Activated CD8-positive, alpha-beta memory T cell treated with anti-CD3 and anti-CD28 coated beads, Interleukin-2, amount 50 U/mL, for 1 hour (primary cell): Measurements from ENCODE around the gene TUBA1B.
"Not testable (repeated sequence)": the region's sequence is repeated elsewhere in the genome, so short reads cannot be mapped to it uniquely, and the experiment has no call there.

Experiments
- DNase-seq: peaks from one replicate; pipeline ENCODE4 v3.0.0-alpha.2; 2020; ENCODE audit errors: extremely low read depth

Gene TUBA1B

GRCh38 chr12:49131051-49131893, at the start of gene TUBA1B:
Gene TUBA1B, minus strand, starts transcription at chr12:49131395. Its CDS starts 95 bp downstream, at chr12:49131300.
- peak; percentile 71 for DNase-seq

GRCh38 chr12:49174218-49174617, 43.0 kb upstream of the TUBA1B start:
- no peak for DNase-seq

- DNase-seq: no peak
Observed at GRCh38 chr12:49170924-49171323, 39.7 kb upstream of the TUBA1B start.

GRCh38 chr12:49165114-49165513, 33.9 kb upstream of the TUBA1B start:
- no peak for DNase-seq

GRCh38 chr12:49161901-49162300, 30.7 kb upstream of the TUBA1B start:
- not testable (repeated sequence) for DNase-seq

- DNase-seq: no peak
Observed at GRCh38 chr12:49161092-49161795, 30.0 kb upstream of the TUBA1B start.

- no peak for DNase-seq
Observed at GRCh38 chr12:49160399-49160798, 29.2 kb upstream of the TUBA1B start.

GRCh38 chr12:49154221-49154620, 23.0 kb upstream of the TUBA1B start:
- DNase-seq: no peak

GRCh38 chr12:49147384-49147783, 16.2 kb upstream of the TUBA1B start:
- DNase-seq: no peak

GRCh38 chr12:49146406-49146805, 15.2 kb upstream of the TUBA1B start:
- DNase-seq: no peak

- no peak for DNase-seq
Observed at GRCh38 chr12:49144384-49144783, 13.2 kb upstream of the TUBA1B start.

GRCh38 chr12:49138999-49139398, 7.8 kb upstream of the TUBA1B start:
- no peak for DNase-seq

GRCh38 chr12:49138587-49138986, 7.4 kb upstream of the TUBA1B start:
- no peak for DNase-seq

GRCh38 chr12:49137476-49137875, 6.3 kb upstream of the TUBA1B start:
- no peak for DNase-seq

- not testable (repeated sequence) for DNase-seq
Observed at GRCh38 chr12:49136997-49137396, 5.8 kb upstream of the TUBA1B start.

GRCh38 chr12:49133590-49133989, 2.4 kb upstream of the TUBA1B start:
- no peak for DNase-seq

GRCh38 chr12:49133014-49133413, 1.8 kb upstream of the TUBA1B start:
- no peak for DNase-seq

GRCh38 chr12:49131894-49132461, 783 bp upstream of the TUBA1B start:
- no peak for DNase-seq

GRCh38 chr12:49130151-49131050, 794 bp downstream of the TUBA1B start:
- peak; percentile 76 for DNase-seq

GRCh38 chr12:49129332-49130150, 1.7 kb downstream of the TUBA1B start:
- no peak for DNase-seq

- not testable (repeated sequence) for DNase-seq
Observed at GRCh38 chr12:49127971-49128370, 3.2 kb downstream of the TUBA1B start.
